GM12878 (cell line): ENCODE data around the gene SSPN. TPM values are rescaled to one million over a fixed set of nuclear protein-coding genes. Genes with fewer than 3 reads are reported as not detected.

Source experiments
- ATAC-seq: fragments of 200-7000 bp; cut with Tn5 transposase; 3 replicates; pipeline ENCODE4 v1.9.1; 2020; ENCODE audit warnings: mild to moderate bottlenecking, moderate library complexity
- BruUV-seq: library from RNA; stranded (reverse); fragments of 400-500 nt; replicated peaks from 2 replicates; lab custom pipeline; 2021; lab: Mats Ljungman, UMichigan
- CTCF ChIA-PET: fragments of 300-600 bp; sonication (Branson Sonifier 250); formaldehyde crosslinking; extraction: SDS; loops from one replicate; lab custom pipeline; 2021; ENCODE audit warnings: inconsistent platforms; lab: Yijun Ruan, JAX
- POLR2A ChIA-PET: fragments of 350-600 bp; formaldehyde crosslinking; extraction: SDS; loops from one replicate; lab custom pipeline; 2021; ENCODE audit warnings: inconsistent platforms; lab: Charles Lee
- RAD21 ChIA-PET: fragments of 300-600 bp; sonication (Branson Sonifier 250); formaldehyde crosslinking; loops from one replicate; lab custom pipeline; 2023; ENCODE audit warnings: antibody characterized with exemption; ENCODE audit not compliant: unreplicated experiment; lab: Charles Lee
- SMC1A ChIA-PET: fragments of 300-600 bp; sonication (Branson Sonifier 250); formaldehyde crosslinking; loops from one replicate; lab custom pipeline; 2023; ENCODE audit not compliant: unreplicated experiment, uncharacterized antibody; lab: Charles Lee
- DNase-seq: peaks from one replicate; pipeline ENCODE4 v3.0.0-alpha.2; 2011; ENCODE audit warnings: low read depth, low spot score
- FAIRE-seq: peaks from 3 replicates; lab custom pipeline; 2011; peaks lifted over from hg19 to GRCh38; lab: Jason Lieb, UNC
- H2AFZ ChIP-seq: 2 replicates; pipeline ENCODE4 v1.6.0; 2011; ENCODE audit warnings: low read depth, low read length, control low read depth; ENCODE audit not compliant: control insufficient read depth
- H3K27ac ChIP-seq: 2 replicates; pipeline ENCODE4 v1.5.1; 2011; ENCODE audit warnings: control low read depth; ENCODE audit not compliant: control insufficient read depth, insufficient read depth
- H3K27me3 ChIP-seq, 2 experiments: replicated peaks in 1 of 2; 2 replicates each; pipeline versions ENCODE4 v1.6.0 to v1.6.1; 2011; ENCODE audit warnings: low read length in 1 of 2; ENCODE audit not compliant: control insufficient read depth in 2 of 2, insufficient read depth in 2 of 2
- H3K36me3 ChIP-seq, 2 experiments: 2 replicates each; pipeline ENCODE4 v1.5.1; 2011; ENCODE audit warnings: low read length in 1 of 2; ENCODE audit not compliant: control insufficient read depth in 2 of 2, insufficient read depth in 2 of 2
- H3K4me1 ChIP-seq: 2 replicates; pipeline ENCODE4 v1.6.1; 2011; ENCODE audit warnings: mild to moderate bottlenecking, low read length, moderate library complexity, mixed read lengths; ENCODE audit not compliant: control insufficient read depth, insufficient read depth
- H3K4me2 ChIP-seq: 2 replicates; pipeline ENCODE4 v1.6.0; 2011; ENCODE audit warnings: control low read depth; ENCODE audit not compliant: control insufficient read depth, insufficient read depth
- H3K4me3 ChIP-seq: fragments of 200-600 bp; sonication (generic); 2 replicates; pipeline ENCODE4 v1.5.1; 2016
- H3K79me2 ChIP-seq: 2 replicates; pipeline ENCODE4 v1.6.0; 2011; ENCODE audit warnings: low read length; ENCODE audit not compliant: control insufficient read depth, insufficient read depth
- H3K9ac ChIP-seq: 2 replicates; pipeline ENCODE4 v1.8.0; 2011; ENCODE audit warnings: low read length, control low read depth, mixed read lengths; ENCODE audit not compliant: control insufficient read depth, insufficient read depth
- H3K9me3 ChIP-seq: replicated peaks from 3 replicates; pipeline ENCODE4 v1.5.1; 2011; ENCODE audit warnings: mild to moderate bottlenecking, low read length; ENCODE audit not compliant: control insufficient read depth, insufficient read depth
- H4K20me1 ChIP-seq: 2 replicates; pipeline ENCODE4 v1.6.0; 2011; ENCODE audit not compliant: control insufficient read depth, insufficient read depth
- BCL3 ChIP-seq: IDR thresholded peaks from 2 replicates; pipeline ENCODE4 v1.6.1; 2011; ENCODE audit warnings: borderline replicate concordance, low read depth, mild to moderate bottlenecking, moderate library complexity, low read length; ENCODE audit not compliant: insufficient read depth, poor library complexity, severe bottlenecking
- BHLHE40 ChIP-seq, 2 experiments: fragments of 450-650 bp in 1 of 2; IDR thresholded peaks; 2 replicates each; pipeline ENCODE4 v1.6.1; 2011 to 2017; ENCODE audit warnings: low read depth in 2 of 2, borderline replicate concordance in 1 of 2, improper control_type of control experiment in 1 of 2, low read length in 1 of 2, mild to moderate bottlenecking in 1 of 2
- CEBPZ ChIP-seq: fragments of 150-350 bp; IDR thresholded peaks from 2 replicates; pipeline ENCODE4 v1.6.1; 2016; ENCODE audit warnings: low read depth, low read length
- CHD4 ChIP-seq: fragments of 200-600 bp; sonication (generic); IDR thresholded peaks from 2 replicates; pipeline ENCODE4 v1.6.1; 2016; ENCODE audit warnings: mild to moderate bottlenecking
- NFYA ChIP-seq: IDR thresholded peaks from 2 replicates; pipeline ENCODE4 v1.6.1; 2011; ENCODE audit warnings: low read depth, mild to moderate bottlenecking, low read length, improper control_type of control experiment, borderline replicate concordance
- NR2F1 ChIP-seq: fragments of 450-650 bp; conservative IDR thresholded peaks from 2 replicates; pipeline ENCODE4 v1.6.1; 2017; ENCODE audit warnings: mild to moderate bottlenecking
- SUPT20H ChIP-seq: IDR thresholded peaks from 2 replicates; pipeline ENCODE4 v1.6.1; 2011; ENCODE audit warnings: low read depth, mild to moderate bottlenecking, low read length, moderate library complexity, borderline replicate concordance; ENCODE audit not compliant: control insufficient read depth
- TCF12 ChIP-seq: IDR thresholded peaks from 2 replicates; pipeline ENCODE4 v1.6.1; 2011; ENCODE audit warnings: low read depth, mild to moderate bottlenecking, low read length
- ZNF24 ChIP-seq: fragments of 450-650 bp; IDR thresholded peaks from 2 replicates; pipeline ENCODE4 v1.6.1; 2017; ENCODE audit warnings: antibody characterized with exemption, mild to moderate bottlenecking
- WGBS: methylation state at CpG from one replicate; pipeline ENCODE4 v1.1.6; 2016; ENCODE audit warnings: low lambda C conversion rate; ENCODE audit not compliant: insufficient replicate concordance, insufficient coverage; ENCODE audit errors: missing lambda C conversion rate; 5-methylcytosine and 5-hydroxymethylcytosine counted together
- in situ Hi-C: fragments of 300-500 bp; cut with MboI; formaldehyde crosslinking; loops from 9 replicates; pipeline ENCODE4 v1.14.3; 2018; ENCODE audit warnings: mixed read lengths
- intact Hi-C: fragments of 100-400 bp; cut with micrococcal nuclease; formaldehyde crosslinking; loops from one replicate; pipeline ENCODE4 v1.14.2; 2022; ENCODE audit not compliant: unreplicated experiment
- polyA plus RNA-seq, 11 experiments: library from polyadenylated mRNA; depleted of rRNA in 4 of 11; unstranded in 6 of 11; stranded (reverse) in 5 of 11; fragments of >200 nt; fragmentation: Nextera tagmentation in 4 of 11; fragmentation: Illumina TruSeq in 1 of 11; extraction: Ambion mirVana in 4 of 11; extraction: Trizol in 1 of 11; gene quantifications; 1 replicate in 1 of 11; 2 replicates in 10 of 11; pipeline versions ENCODE4 v1.2.1 to v1.2.3, GENCODE V29; 2011 to 2016; ENCODE audit warnings: inconsistent platforms in 2 of 11, missing spikeins in 2 of 11, low read depth in 1 of 11
- total RNA-seq, 4 experiments: library from RNA; depleted of rRNA in 3 of 4; stranded (reverse); fragments of >200 nt in 3 of 4; fragmentation: Illumina TruSeq in 1 of 4; extraction: Trizol in 1 of 4; gene quantifications; 2 replicates each; pipeline versions ENCODE4 v1.2.1 to v1.2.3, GENCODE V29; 2013 to 2021

Gene SSPN
- total and polyA plus RNA-seq, 10 of the 15 experiments (the other 5 are each of a cell fraction or from before 2014, with no cell fraction given): 0.04 to 0.41 (median 0.28) TPM; not detected in 5

- in situ Hi-C loops: no loop called here
- DNase-seq (no peak), ATAC-seq (no peak), FAIRE-seq (no peak)
- no TSS peak for BruUV-seq
- Histone ChIP-seq H3K27me3 (peaks cover 2 to 3% of the 10 kb centered on the region in 2 experiments; a peak in 2 of 4 replicates), H2AFZ (no peak overlapping the region), H4K20me1 (no peaks in the 10 kb centered on the region), H3K79me2 (no peaks in the 10 kb centered on the region), H3K4me1 (no peaks in the 10 kb centered on the region), H3K36me3 (no peaks in the 10 kb centered on the region), H3K27ac (no peak overlapping the region), H3K4me2 (no peak overlapping the region), H3K9ac (no peak overlapping the region), H3K9me3 (no peaks in the 10 kb centered on the region), H3K4me3 (no peak overlapping the region)
- ChIA-PET CTCF (no interaction called here), SMC1A (interaction anchor here (0.9 to 2.2 kb wide), 7 partner anchors 11 to 143 kb away, joined by 3 to 7 read pairs (median 4); no protein-coding TSS in a partner anchor), RAD21 (no interaction called here), POLR2A (interaction anchor here (0.6 kb wide), 1 partner anchor 9 kb away, joined by 7 read pairs; no protein-coding TSS in a partner anchor)
- no peak for TF ChIP-seq NFYA
- no peak for TF ChIP-seq CHD4
- TF ChIP-seq SUPT20H: no peak
- TF ChIP-seq BHLHE40 (IDR thresholded peaks at IDR 0.05; ENCODE audit: borderline replicate concordance in 1 of 2, low read depth in 2 of 2, low read length in 1 of 2): no peak
- no peak for TF ChIP-seq BCL3
- no peak for TF ChIP-seq TCF12
- TF ChIP-seq NR2F1: no peak
- no peak for TF ChIP-seq ZNF24
- no peak for TF ChIP-seq CEBPZ
- intact Hi-C loops: no loop called here
- WGBS: 64% methylated on average over 2 of the region's 2 CpGs
These were observed 45.7 kb downstream of the SSPN start for GRCh38 chr12:26241080-26241479.
